ENCODE measurements around the gene BLVRA.

BLVRA gene

DNA sequence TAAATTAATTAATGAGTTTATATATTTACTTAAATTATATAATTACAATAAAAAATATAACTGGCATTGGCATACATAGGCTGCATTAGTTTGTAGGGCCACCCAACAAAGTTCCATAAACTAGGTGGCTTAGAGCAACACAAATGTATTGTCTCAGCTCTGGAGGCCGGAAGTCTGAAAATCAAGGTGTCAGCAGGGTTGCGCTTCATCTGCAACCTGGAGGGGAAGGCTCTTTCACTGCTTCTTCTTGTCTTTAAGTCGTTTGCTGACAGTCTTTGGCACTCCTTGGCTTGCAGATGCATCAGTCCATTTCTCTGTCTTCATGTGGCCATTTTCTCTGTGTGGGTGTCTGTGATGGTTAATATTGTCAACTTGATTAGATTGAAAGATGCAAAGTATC, 6.1 kb upstream of the BLVRA start:
- TF ChIP-seq, protein P1, sequence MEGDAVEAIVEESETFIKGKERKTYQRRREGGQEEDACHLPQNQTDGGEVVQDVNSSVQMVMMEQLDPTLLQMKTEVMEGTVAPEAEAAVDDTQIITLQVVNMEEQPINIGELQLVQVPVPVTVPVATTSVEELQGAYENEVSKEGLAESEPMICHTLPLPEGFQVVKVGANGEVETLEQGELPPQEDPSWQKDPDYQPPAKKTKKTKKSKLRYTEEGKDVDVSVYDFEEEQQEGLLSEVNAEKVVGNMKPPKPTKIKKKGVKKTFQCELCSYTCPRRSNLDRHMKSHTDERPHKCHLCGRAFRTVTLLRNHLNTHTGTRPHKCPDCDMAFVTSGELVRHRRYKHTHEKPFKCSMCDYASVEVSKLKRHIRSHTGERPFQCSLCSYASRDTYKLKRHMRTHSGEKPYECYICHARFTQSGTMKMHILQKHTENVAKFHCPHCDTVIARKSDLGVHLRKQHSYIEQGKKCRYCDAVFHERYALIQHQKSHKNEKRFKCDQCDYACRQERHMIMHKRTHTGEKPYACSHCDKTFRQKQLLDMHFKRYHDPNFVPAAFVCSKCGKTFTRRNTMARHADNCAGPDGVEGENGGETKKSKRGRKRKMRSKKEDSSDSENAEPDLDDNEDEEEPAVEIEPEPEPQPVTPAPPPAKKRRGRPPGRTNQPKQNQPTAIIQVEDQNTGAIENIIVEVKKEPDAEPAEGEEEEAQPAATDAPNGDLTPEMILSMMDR (conservative IDR thresholded peaks at IDR 0.05; ENCODE audit: low read depth, low read length) = no peak
- no peak overlapping the region for H3K4me3 ChIP-seq (ENCODE audit: low read depth, low read length)
- DNase-seq (ENCODE audit: low read depth) = no peak

- DNase-seq (ENCODE audit: low read depth) = no peak
- TF ChIP-seq, protein P1 (conservative IDR thresholded peaks at IDR 0.05; ENCODE audit: low read depth, low read length) = no peak
- no peak overlapping the region for H3K4me3 ChIP-seq (ENCODE audit: low read depth, low read length)
Measured at GRCh38 chr7:43753271-43753810, 5.1 kb upstream of the BLVRA start.

- TF ChIP-seq, protein P1 (conservative IDR thresholded peaks at IDR 0.05; ENCODE audit: low read depth, low read length) = peak; percentile 14
- no peak overlapping the region for H3K4me3 ChIP-seq (ENCODE audit: low read depth, low read length)
- DNase-seq (ENCODE audit: low read depth) = no peak
Measured at GRCh38 chr7:43753843-43754242, 4.6 kb upstream of the BLVRA start.

DNA sequence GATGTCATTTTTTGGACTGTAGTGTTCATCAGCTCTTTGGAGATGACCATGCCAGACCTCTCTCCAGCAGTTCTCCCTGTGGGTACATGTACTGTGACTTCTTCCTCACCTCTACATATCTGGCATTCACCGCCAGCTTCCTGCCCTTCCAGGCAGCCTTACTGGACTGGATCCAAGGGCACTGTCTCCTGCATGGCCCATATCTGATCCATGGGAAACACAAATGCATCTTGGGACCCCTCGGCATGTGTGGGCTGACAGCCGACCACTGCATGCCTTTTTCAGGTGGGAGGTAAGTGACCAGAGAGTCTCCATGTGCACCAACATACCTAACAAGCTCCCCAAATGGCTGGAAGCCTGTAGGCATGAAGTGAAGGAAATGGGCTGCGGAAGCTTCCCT, 3.9 kb upstream of the BLVRA start:
- TF ChIP-seq, protein P1 (conservative IDR thresholded peaks at IDR 0.05; ENCODE audit: low read depth, low read length) = no peak
- no peak overlapping the region for H3K4me3 ChIP-seq (ENCODE audit: low read depth, low read length)
- no peak for DNase-seq (ENCODE audit: low read depth)

DNA sequence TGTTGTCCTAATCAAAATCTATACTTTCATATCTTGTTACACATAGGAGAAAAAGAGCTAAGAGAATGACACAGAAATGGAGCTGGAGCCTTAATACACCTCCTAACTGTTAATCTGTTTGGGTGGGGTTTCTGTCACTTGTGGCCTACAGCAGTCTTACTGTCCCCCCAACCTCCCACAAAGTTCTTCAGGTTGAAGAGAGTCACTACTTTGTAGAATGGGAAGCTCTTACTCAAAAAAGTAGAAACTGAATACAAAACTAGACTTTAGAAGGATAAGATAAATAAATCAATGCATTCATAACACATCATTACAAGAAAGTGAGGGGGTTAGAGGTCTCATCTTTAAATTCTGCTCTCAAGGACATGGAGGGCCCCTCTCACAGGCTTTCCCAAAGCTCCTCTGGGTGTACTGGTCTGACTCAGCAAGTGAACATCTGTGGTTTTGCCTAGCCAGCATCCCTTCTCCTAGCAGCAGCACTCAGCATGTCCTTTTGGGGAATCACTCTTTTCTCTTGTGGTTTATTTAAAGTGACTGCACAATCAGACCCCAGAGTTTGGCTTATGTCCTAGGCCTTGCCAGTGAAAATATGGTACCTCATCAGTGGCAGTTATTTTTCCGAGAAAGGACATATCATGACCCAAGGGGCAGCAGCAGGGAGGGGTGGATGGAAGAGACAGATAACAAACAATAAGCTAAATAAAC, 2.0 kb upstream of the BLVRA start:
- peak; percentile 80 for DNase-seq (ENCODE audit: low read depth)
- TF ChIP-seq, protein P1 (conservative IDR thresholded peaks at IDR 0.05; ENCODE audit: low read depth, low read length) = no peak
- no peak overlapping the region for H3K4me3 ChIP-seq (ENCODE audit: low read depth, low read length)

GRCh38 chr7:43757073-43757720, 1.3 kb upstream of the BLVRA start:
- no peak overlapping the region for H3K4me3 ChIP-seq (ENCODE audit: low read depth, low read length)
- DNase-seq (ENCODE audit: low read depth) = no peak
- TF ChIP-seq, protein P1 (conservative IDR thresholded peaks at IDR 0.05; ENCODE audit: low read depth, low read length) = no peak
